Measurements from ENCODE around the gene KLK7.

GRCh38 chr19:51025401-51025800 lies 41.7 kb upstream of the KLK7 start:
- TF ChIP-seq POLR2A (IDR thresholded peaks at IDR 0.05; ENCODE audit: low read depth, low read length): no peak
- TF ChIP-seq POLR2AphosphoS5 (IDR thresholded peaks at IDR 0.05; ENCODE audit: low read depth, low read length): no peak
- no peak for TF ChIP-seq TAF1 (IDR thresholded peaks at IDR 0.05; ENCODE audit: borderline replicate concordance, low read depth, low read length)

All from GM12892 (cell line).